ENCODE data around the gene KAZALD1. TPM values are rescaled to one million over a fixed set of nuclear protein-coding genes. Genes with fewer than 3 reads are reported as not detected.

Gene KAZALD1
- total and polyA plus RNA-seq, 5 donors from 2014 or later, result 0.62 TPM; not detected in 4

DNA sequence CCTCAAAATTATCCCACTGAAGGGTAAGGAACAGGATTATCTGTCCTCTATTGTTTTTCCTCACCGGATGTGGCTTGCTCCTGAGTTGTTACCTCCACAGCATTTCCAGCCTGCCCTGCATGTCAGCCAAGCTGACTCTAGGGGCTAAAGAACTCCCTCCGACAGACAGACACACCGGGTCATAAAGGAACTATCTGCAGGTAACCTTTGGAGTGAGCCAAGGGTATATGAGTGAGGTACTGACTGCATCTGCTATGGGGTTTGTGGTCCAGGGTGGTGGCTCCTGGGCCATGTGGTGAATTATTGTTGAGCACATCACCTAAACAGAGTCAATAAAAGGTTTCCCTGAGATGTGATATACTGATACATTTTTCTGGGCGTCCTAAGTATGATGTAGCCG is 6.9 kb upstream of the KAZALD1 start:
- H3K36me3 ChIP-seq (ENCODE audit: control insufficient read depth, insufficient read depth, low read length), result no peaks in the 10 kb centered on the region
- DNase-seq, result no peak
- no peak overlapping the region for H3K4me3 ChIP-seq (ENCODE audit: low read depth, low read length)

GRCh38 chr10:101055411-101055810 is 6.4 kb upstream of the KAZALD1 start:
- DNase-seq, result no peak
- no peaks in the 10 kb centered on the region for H3K36me3 ChIP-seq (ENCODE audit: control insufficient read depth, insufficient read depth, low read length)
- H3K9me3 ChIP-seq (ENCODE audit: control insufficient read depth in 2 of 2, low read length in 2 of 2), result no peaks in the 10 kb centered on the region
- H3K4me3 ChIP-seq (ENCODE audit: low read depth, low read length), result no peak overlapping the region
- no peak overlapping the region for H3K27ac Mint-ChIP-seq
- no peaks in the 10 kb centered on the region for H3K9me3 Mint-ChIP-seq
- H3K27ac ChIP-seq (ENCODE audit: insufficient read depth, low read length, poor library complexity, severe bottlenecking), result no peak overlapping the region
- no peak for ATAC-seq (ENCODE audit: low read depth in 2 of 2)
- peaks cover 5% of the 10 kb centered on the region for H3K27me3 Mint-ChIP-seq
- H3K36me3 Mint-ChIP-seq, result peaks cover 3% of the 10 kb centered on the region
- H3K4me3 Mint-ChIP-seq, result peak overlapping the region in 1 of 4 donors; percentile 73
- H3K4me1 Mint-ChIP-seq, result peaks cover 9 to 16% (median 11%) of the 10 kb centered on the region in 4 donors
- peaks cover 13% of the 10 kb centered on the region for H3K4me1 ChIP-seq (ENCODE audit: control insufficient read depth, insufficient read depth, low read length, poor library complexity, severe bottlenecking)
- no peaks in the 10 kb centered on the region for H3K27me3 ChIP-seq (ENCODE audit: control insufficient read depth, insufficient read depth, low read length)

More for the DNA sequence above, 6.9 kb upstream of the KAZALD1 start:
- H3K27me3 ChIP-seq (ENCODE audit: control insufficient read depth, insufficient read depth, low read length), result no peaks in the 10 kb centered on the region
- H3K4me1 ChIP-seq (ENCODE audit: control insufficient read depth, insufficient read depth, low read length, poor library complexity, severe bottlenecking), result peaks cover 13% of the 10 kb centered on the region
- no peak for ATAC-seq (ENCODE audit: low read depth in 2 of 2)
- Mint-ChIP-seq H3K4me3 (peak overlapping the region in 1 of 4 donors; percentile 73), H3K27ac (no peak overlapping the region), H3K36me3 (peaks cover 3% of the 10 kb centered on the region), H3K9me3 (no peaks in the 10 kb centered on the region), H3K4me1 (peaks cover 7 to 17% (median 7%) of the 10 kb centered on the region in 4 donors), H3K27me3 (peaks cover 7% of the 10 kb centered on the region)
- no peak overlapping the region for H3K27ac ChIP-seq (ENCODE audit: insufficient read depth, low read length, poor library complexity, severe bottlenecking)
- H3K9me3 ChIP-seq (ENCODE audit: control insufficient read depth in 2 of 2, low read length in 2 of 2), result no peaks in the 10 kb centered on the region

DNA sequence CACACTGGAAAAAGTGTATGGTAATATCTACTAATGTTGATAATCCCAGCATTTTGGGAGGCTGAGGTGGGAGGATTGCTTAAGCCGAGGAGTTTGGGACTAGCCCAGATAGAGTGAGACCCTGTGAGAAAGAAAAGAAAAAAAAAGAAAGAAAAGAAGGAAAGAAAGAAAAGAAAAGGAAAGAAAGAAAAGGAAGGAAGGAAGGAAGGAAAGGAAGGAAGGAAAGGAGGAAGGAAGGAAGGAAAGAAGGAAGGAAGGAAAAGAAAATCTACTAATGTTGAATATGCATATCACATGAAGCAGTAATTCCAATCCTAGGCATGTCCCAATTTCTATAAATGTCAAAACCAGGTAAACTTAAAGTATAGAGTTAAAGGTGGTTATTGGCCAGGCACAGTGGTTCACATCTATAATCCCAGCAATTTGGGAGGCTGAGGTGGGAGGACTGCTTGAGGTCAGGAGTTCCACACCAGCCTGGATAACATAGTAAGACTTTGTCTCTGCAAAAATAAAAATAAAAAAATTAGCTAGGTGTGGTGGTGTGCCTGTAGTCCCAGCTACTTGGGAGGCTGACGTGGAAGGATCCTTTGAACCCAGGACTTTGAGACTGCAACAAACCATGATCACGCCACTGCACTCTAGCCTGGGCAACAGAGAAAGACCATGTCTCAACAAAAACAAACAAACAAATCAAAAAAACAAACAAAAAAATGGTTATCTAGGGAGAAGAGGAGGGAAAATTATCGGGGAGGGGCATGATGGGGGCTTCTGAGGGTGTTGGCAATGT is 5.2 kb upstream of the KAZALD1 start:
- H3K4me1 Mint-ChIP-seq, result peaks cover 6 to 16% (median 14%) of the 10 kb centered on the region in 4 donors

GRCh38 chr10:101060036-101060950 is 1.5 kb upstream of the KAZALD1 start:
- peaks cover 14% of the 10 kb centered on the region for H3K27me3 ChIP-seq (ENCODE audit: control insufficient read depth, insufficient read depth, low read length)
- ATAC-seq (ENCODE audit: low read depth in 2 of 2), result peak; percentile 69 to 73
- Mint-ChIP-seq H3K4me1 (peaks cover 6 to 36% (median 16%) of the 10 kb centered on the region in 4 donors), H3K36me3 (peaks cover 3% of the 10 kb centered on the region), H3K27me3 (peaks cover 21% of the 10 kb centered on the region), H3K27ac (peak overlapping the region; percentile 40 to 95 (median 93)), H3K9me3 (no peaks in the 10 kb centered on the region), H3K4me3 (peak overlapping the region; percentile 92 to 95 (median 94))
- H3K36me3 ChIP-seq (ENCODE audit: control insufficient read depth, insufficient read depth, low read length), result no peaks in the 10 kb centered on the region
- peak overlapping the region; percentile 97 for H3K4me3 ChIP-seq (ENCODE audit: low read depth, low read length)
- peaks cover 37% of the 10 kb centered on the region for H3K4me1 ChIP-seq (ENCODE audit: control insufficient read depth, insufficient read depth, low read length, poor library complexity, severe bottlenecking)
- peak overlapping the region; percentile 86 for H3K27ac ChIP-seq (ENCODE audit: insufficient read depth, low read length, poor library complexity, severe bottlenecking)
- DNase-seq, result peak; percentile 82 to 94 (median 93)
- no peaks in the 10 kb centered on the region for H3K9me3 ChIP-seq (ENCODE audit: control insufficient read depth in 2 of 2, low read length in 2 of 2)

More for the DNA sequence above, 5.2 kb upstream of the KAZALD1 start:
- ATAC-seq (ENCODE audit: low read depth in 2 of 2) (no peak), DNase-seq (no peak)
- Histone ChIP-seq H3K36me3 (ENCODE audit: control insufficient read depth, insufficient read depth, low read length) (no peaks in the 10 kb centered on the region), H3K27ac (ENCODE audit: insufficient read depth, low read length, poor library complexity, severe bottlenecking) (no peak overlapping the region), H3K4me1 (ENCODE audit: control insufficient read depth, insufficient read depth, low read length, poor library complexity, severe bottlenecking) (peaks cover 18% of the 10 kb centered on the region), H3K9me3 (ENCODE audit: control insufficient read depth in 2 of 2, low read length in 2 of 2) (no peaks in the 10 kb centered on the region), H3K4me3 (ENCODE audit: low read depth, low read length) (no peak overlapping the region), H3K27me3 (ENCODE audit: control insufficient read depth, insufficient read depth, low read length) (no peaks in the 10 kb centered on the region)
- H3K36me3 Mint-ChIP-seq, result no peaks in the 10 kb centered on the region
- peaks cover 5% of the 10 kb centered on the region for H3K27me3 Mint-ChIP-seq
- H3K4me3 Mint-ChIP-seq, result peak overlapping the region in 2 of 4 donors; percentile 6 to 92
- no peaks in the 10 kb centered on the region for H3K9me3 Mint-ChIP-seq
- H3K27ac Mint-ChIP-seq, result peak overlapping the region in 1 of 3 donors; percentile 90

DNA sequence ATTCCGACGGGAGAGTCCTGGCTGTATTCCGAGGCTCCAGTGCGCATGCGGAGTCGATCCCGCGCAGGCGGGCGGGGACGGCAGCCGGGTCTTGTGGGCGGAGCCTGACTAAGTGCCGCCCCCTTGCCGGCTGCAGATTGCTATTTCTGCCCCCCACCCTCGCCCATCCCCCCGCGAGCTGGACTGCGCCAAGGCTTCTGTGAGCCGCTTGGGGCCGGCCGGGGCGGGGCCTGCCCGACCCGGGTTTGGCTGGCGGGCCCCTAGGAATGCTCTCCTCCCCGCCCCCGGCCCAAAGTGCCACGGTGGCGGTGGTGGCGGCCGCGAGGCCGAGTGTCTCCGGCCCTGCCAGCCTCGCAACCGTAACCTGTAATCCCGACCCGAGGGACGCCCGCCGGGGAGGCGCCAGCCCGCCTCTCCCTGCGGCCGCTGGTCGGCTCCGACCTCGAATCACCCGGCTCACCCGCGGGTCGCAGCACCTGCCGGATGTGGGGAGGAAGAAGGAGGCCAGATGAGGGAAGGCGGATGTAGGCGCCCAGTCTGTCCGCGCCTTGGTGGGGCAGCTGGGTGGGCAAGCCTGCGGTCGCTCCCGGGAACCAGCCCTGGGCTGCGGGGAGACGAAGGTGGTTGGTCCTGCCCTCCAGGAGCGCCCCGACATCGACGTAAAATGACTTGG is 702 bp upstream of the KAZALD1 start:
- Mint-ChIP-seq H3K36me3 (peaks cover 3% of the 10 kb centered on the region), H3K9me3 (no peaks in the 10 kb centered on the region), H3K27ac (peak overlapping the region; percentile 48 to 95 (median 93)), H3K4me1 (peaks cover 7 to 43% (median 18%) of the 10 kb centered on the region in 4 donors), H3K4me3 (peak overlapping the region; percentile 92 to 95 (median 94)), H3K27me3 (peaks cover 29% of the 10 kb centered on the region)
- H3K9me3 ChIP-seq (ENCODE audit: control insufficient read depth in 2 of 2, low read length in 2 of 2), result no peaks in the 10 kb centered on the region
- peak overlapping the region; percentile 86 for H3K27ac ChIP-seq (ENCODE audit: insufficient read depth, low read length, poor library complexity, severe bottlenecking)
- peak; percentile 68 to 72 for ATAC-seq (ENCODE audit: low read depth in 2 of 2)
- H3K4me3 ChIP-seq (ENCODE audit: low read depth, low read length), result peak overlapping the region; percentile 97
- no peaks in the 10 kb centered on the region for H3K36me3 ChIP-seq (ENCODE audit: control insufficient read depth, insufficient read depth, low read length)
- H3K27me3 ChIP-seq (ENCODE audit: control insufficient read depth, insufficient read depth, low read length), result peaks cover 21% of the 10 kb centered on the region
- peak; percentile 53 to 90 (median 85) for DNase-seq
- peaks cover 40% of the 10 kb centered on the region for H3K4me1 ChIP-seq (ENCODE audit: control insufficient read depth, insufficient read depth, low read length, poor library complexity, severe bottlenecking)

DNA sequence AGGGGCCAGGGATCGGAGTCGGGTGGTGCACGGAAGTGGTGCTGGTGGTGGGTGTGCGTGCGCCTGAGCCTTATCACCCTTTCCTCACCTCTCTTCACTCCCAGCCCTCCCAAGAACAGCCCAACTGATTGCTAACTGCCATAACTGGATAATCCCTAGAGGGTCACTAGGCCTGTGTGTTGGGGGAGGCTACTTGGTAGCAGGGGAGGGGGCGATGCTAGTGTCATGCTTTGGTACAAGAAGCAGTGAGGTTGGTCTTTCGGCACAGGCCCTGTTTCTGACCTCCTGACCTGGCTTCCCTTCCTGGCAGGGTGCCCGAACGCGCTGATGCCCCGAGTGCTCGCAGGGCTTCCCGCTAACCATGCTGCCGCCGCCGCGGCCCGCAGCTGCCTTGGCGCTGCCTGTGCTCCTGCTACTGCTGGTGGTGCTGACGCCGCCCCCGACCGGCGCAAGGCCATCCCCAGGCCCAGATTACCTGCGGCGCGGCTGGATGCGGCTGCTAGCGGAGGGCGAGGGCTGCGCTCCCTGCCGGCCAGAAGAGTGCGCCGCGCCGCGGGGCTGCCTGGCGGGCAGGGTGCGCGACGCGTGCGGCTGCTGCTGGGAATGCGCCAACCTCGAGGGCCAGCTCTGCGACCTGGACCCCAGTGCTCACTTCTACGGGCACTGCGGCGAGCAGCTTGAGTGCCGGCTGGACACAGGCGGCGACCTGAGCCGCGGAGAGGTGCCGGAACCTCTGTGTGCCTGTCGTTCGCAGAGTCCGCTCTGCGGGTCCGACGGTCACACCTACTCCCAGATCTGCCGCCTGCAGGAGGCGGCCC is 652 bp downstream of the KAZALD1 start:
- Histone ChIP-seq H3K4me1 (ENCODE audit: control insufficient read depth, insufficient read depth, low read length, poor library complexity, severe bottlenecking) (peaks cover 53% of the 10 kb centered on the region), H3K27me3 (ENCODE audit: control insufficient read depth, insufficient read depth, low read length) (peaks cover 25% of the 10 kb centered on the region), H3K27ac (ENCODE audit: insufficient read depth, low read length, poor library complexity, severe bottlenecking) (no peak overlapping the region), H3K4me3 (ENCODE audit: low read depth, low read length) (no peak overlapping the region), H3K9me3 (ENCODE audit: control insufficient read depth in 2 of 2, low read length in 2 of 2) (no peaks in the 10 kb centered on the region), H3K36me3 (ENCODE audit: control insufficient read depth, insufficient read depth, low read length) (no peaks in the 10 kb centered on the region)
- H3K9me3 Mint-ChIP-seq, result no peaks in the 10 kb centered on the region
- H3K4me1 Mint-ChIP-seq, result peaks cover 7 to 53% (median 20%) of the 10 kb centered on the region in 4 donors
- H3K36me3 Mint-ChIP-seq, result peaks cover 3% of the 10 kb centered on the region
- peak overlapping the region; percentile 76 to 95 (median 83) for H3K4me3 Mint-ChIP-seq
- DNase-seq, result peak; percentile 43 to 69 (median 53)
- peak; percentile 20 to 36 for ATAC-seq (ENCODE audit: low read depth in 2 of 2)
- no peak overlapping the region for H3K27ac Mint-ChIP-seq
- peaks cover 42% of the 10 kb centered on the region for H3K27me3 Mint-ChIP-seq
